Upper lobe of left lung (tissue), 6 donors: Measurements from ENCODE around the gene TRIM66. TPM values are rescaled to one million over a fixed set of nuclear protein-coding genes. Genes with fewer than 3 reads are reported as not detected.

Experiments
- ATAC-seq, 2 donors: fragments of 200-7000 bp; cut with Tn5 transposase; one replicate each; pipeline ENCODE4 v1.9.1; 2022; ENCODE audit warnings: mild to moderate bottlenecking in 2 of 2, moderate library complexity in 2 of 2; ENCODE audit not compliant: low FRiP score in 2 of 2
- DNase-seq, 2 donors: peaks; one replicate each; pipeline ENCODE4 v3.0.0-alpha.2; 2019 to 2020
- H3K27ac ChIP-seq, 4 donors: fragments of 200-600 bp; sonication (generic); one replicate each; pipeline ENCODE4 v1.5.1; 2016 to 2019
- H3K27me3 ChIP-seq, 4 donors: fragments of 200-600 bp; sonication (generic); one replicate each; pipeline ENCODE4 v1.5.1; 2017 to 2019
- H3K36me3 ChIP-seq, 4 donors: fragments of 200-600 bp; sonication (generic); one replicate each; pipeline ENCODE4 v1.5.1; 2016 to 2019
- H3K4me1 ChIP-seq, 4 donors: fragments of 200-600 bp; sonication (generic); one replicate each; pipeline ENCODE4 v1.5.1; 2018 to 2019
- H3K4me3 ChIP-seq, 4 donors: fragments of 200-600 bp; sonication (generic); one replicate each; pipeline ENCODE4 v1.5.1; 2017 to 2019; ENCODE audit warnings: mild to moderate bottlenecking in 2 of 4, moderate library complexity in 1 of 4
- H3K9me3 ChIP-seq, 4 donors: fragments of 200-600 bp; sonication (generic); one replicate each; pipeline ENCODE4 v1.5.1; 2018 to 2019
- CTCF ChIP-seq, 6 experiments: fragments of 450-650 bp in 4 of 6; fragments of 200-600 bp in 2 of 6; sonication (generic) in 2 of 6; IDR thresholded peaks; one replicate each; pipeline ENCODE4 v1.5.1; 2016 to 2019; ENCODE audit warnings: antibody characterized with exemption in 6 of 6
- EP300 ChIP-seq, 4 donors: sonication (generic); formaldehyde crosslinking; IDR thresholded peaks; one replicate each; pipeline ENCODE4 v1.5.1; 2017; ENCODE audit warnings: antibody characterized with exemption in 4 of 4, control low read depth in 2 of 4
- POLR2A ChIP-seq, 4 donors: fragments of 450-650 bp; IDR thresholded peaks; one replicate each; pipeline ENCODE4 v1.5.1; 2016 to 2017; ENCODE audit warnings: antibody characterized with exemption in 4 of 4, mild to moderate bottlenecking in 2 of 4
- POLR2AphosphoS5 ChIP-seq, 2 donors: sonication (generic); formaldehyde crosslinking; IDR thresholded peaks; one replicate each; pipeline ENCODE4 v1.5.1; 2017; ENCODE audit warnings: antibody characterized with exemption in 2 of 2
- WGBS, 2 donors: methylation state at CpG; one replicate each; pipeline ENCODE4 v1.1.5; 2017 to 2018; 5-methylcytosine and 5-hydroxymethylcytosine counted together
- total RNA-seq, 6 donors: library from RNA; depleted of rRNA in 4 of 6; stranded (reverse); fragments of >200 nt in 4 of 6; gene quantifications; one replicate each; pipeline versions ENCODE4 v1.1.0 to v1.2.1, GENCODE V29; 2016 to 2021
- donor health status: DM: no; HTN: no; CAD: no; lungs with moderate emphysema.
- donor health status: DM: no; HTN: yes; CAD: no; lungs with severe emphysema.

Gene TRIM66
- total RNA-seq, 6 donors from 2014 or later, result 4.9 to 126 (median 11.2) TPM

GRCh38 chr11:8617063-8617462, 65.4 kb downstream of the TRIM66 start:
- peaks cover 0 to 2% (median 0%) of the 10 kb centered on the region in 4 donors for H3K4me1 ChIP-seq
- H3K27ac ChIP-seq, result no peak overlapping the region
- ATAC-seq, result no peak
- H3K9me3 ChIP-seq, result no peaks in the 10 kb centered on the region
- no peak overlapping the region for H3K4me3 ChIP-seq
- 76 to 88% methylated on average over 1 to 2 of the region's 2 CpGs for WGBS, 2 donors
- peaks cover 3 to 32% (median 21%) of the 10 kb centered on the region in 4 donors for H3K36me3 ChIP-seq
- no peak for TF ChIP-seq POLR2A (IDR thresholded peaks at IDR 0.05)
- no peak for TF ChIP-seq POLR2AphosphoS5 (IDR thresholded peaks at IDR 0.05)
- no peak for TF ChIP-seq EP300 (IDR thresholded peaks at IDR 0.05)
- TF ChIP-seq CTCF (IDR thresholded peaks at IDR 0.05), result no peak
- no peaks in the 10 kb centered on the region for H3K27me3 ChIP-seq
- no peak for DNase-seq

- Histone ChIP-seq H3K9me3 (no peaks in the 10 kb centered on the region), H3K36me3 (peaks cover 3 to 16% (median 10%) of the 10 kb centered on the region in 4 donors), H3K4me3 (no peak overlapping the region), H3K27ac (no peak overlapping the region), H3K4me1 (peaks cover 0 to 2% (median 0%) of the 10 kb centered on the region in 4 donors), H3K27me3 (no peaks in the 10 kb centered on the region)
- no peak for DNase-seq
- 90 to 91% methylated on average over 4 of the region's 4 CpGs for WGBS, 2 donors
- no peak for TF ChIP-seq POLR2AphosphoS5 (IDR thresholded peaks at IDR 0.05)
- no peak for ATAC-seq
These were observed 67.0 kb downstream of the TRIM66 start for GRCh38 chr11:8615291-8616032.

- H3K4me1 ChIP-seq, result peaks cover 0 to 2% (median 0%) of the 10 kb centered on the region in 4 donors
- H3K36me3 ChIP-seq, result peaks cover 3 to 14% (median 9%) of the 10 kb centered on the region in 4 donors
- 85 to 97% methylated on average over 4 of the region's 4 CpGs for WGBS, 2 donors
- no peak overlapping the region for H3K4me3 ChIP-seq
- H3K27me3 ChIP-seq, result no peaks in the 10 kb centered on the region
- H3K27ac ChIP-seq, result no peak overlapping the region
- DNase-seq, result no peak
- no peak for ATAC-seq
- no peaks in the 10 kb centered on the region for H3K9me3 ChIP-seq
- no peak for TF ChIP-seq POLR2A (IDR thresholded peaks at IDR 0.05)
- no peak for TF ChIP-seq CTCF (IDR thresholded peaks at IDR 0.05)
- TF ChIP-seq POLR2AphosphoS5 (IDR thresholded peaks at IDR 0.05), result no peak
- no peak for TF ChIP-seq EP300 (IDR thresholded peaks at IDR 0.05)
These were observed 68.0 kb downstream of the TRIM66 start for GRCh38 chr11:8614497-8614896.

GRCh38 chr11:8613036-8613435, 69.4 kb downstream of the TRIM66 start:
- Histone ChIP-seq H3K9me3 (no peaks in the 10 kb centered on the region), H3K4me1 (peaks cover 0 to 2% (median 0%) of the 10 kb centered on the region in 4 donors), H3K4me3 (no peak overlapping the region), H3K27ac (no peak overlapping the region), H3K27me3 (no peaks in the 10 kb centered on the region), H3K36me3 (peaks cover 3 to 13% (median 4%) of the 10 kb centered on the region in 4 donors)
- no peak for ATAC-seq
- no peak for TF ChIP-seq CTCF (IDR thresholded peaks at IDR 0.05)
- TF ChIP-seq EP300 (IDR thresholded peaks at IDR 0.05), result no peak
- TF ChIP-seq POLR2A (IDR thresholded peaks at IDR 0.05), result no peak
- no peak for TF ChIP-seq POLR2AphosphoS5 (IDR thresholded peaks at IDR 0.05)
- WGBS, 2 donors, result 93% methylated on average over 1 of the region's 1 CpG
- DNase-seq, result no peak

GRCh38 chr11:8612522-8612921, 69.9 kb downstream of the TRIM66 start:
- H3K36me3 ChIP-seq, result peaks cover under 1 to 11% (median 4%) of the 10 kb centered on the region in 4 donors
- peaks cover 0 to 2% (median 0%) of the 10 kb centered on the region in 4 donors for H3K4me1 ChIP-seq
- TF ChIP-seq POLR2A (IDR thresholded peaks at IDR 0.05), result no peak
- no peak for TF ChIP-seq POLR2AphosphoS5 (IDR thresholded peaks at IDR 0.05)
- no peak for TF ChIP-seq CTCF (IDR thresholded peaks at IDR 0.05)
- TF ChIP-seq EP300 (IDR thresholded peaks at IDR 0.05), result no peak
- ATAC-seq (no peak), DNase-seq (no peak)
- no peak overlapping the region for H3K27ac ChIP-seq
- 85 to 86% methylated on average over 1 to 5 of the region's 5 CpGs for WGBS, 2 donors
- H3K4me3 ChIP-seq, result no peak overlapping the region
- no peaks in the 10 kb centered on the region for H3K9me3 ChIP-seq
- no peaks in the 10 kb centered on the region for H3K27me3 ChIP-seq
